Endodermal cell (in vitro differentiated cells): ENCODE data around the gene REPIN1. TPM values are rescaled to one million over a fixed set of nuclear protein-coding genes. Genes with fewer than 3 reads are reported as not detected.

ENCODE experiments used
- DNase-seq: peaks from one replicate; pipeline ENCODE4 v3.0.0-alpha.2; 2017
- H3K27ac ChIP-seq: 2 replicates; pipeline ENCODE4 v1.5.1; 2013; ENCODE audit warnings: mild to moderate bottlenecking, low read depth, low read length, moderate library complexity
- H3K27me3 ChIP-seq: 2 replicates; pipeline ENCODE4 v1.6.1; 2013; ENCODE audit warnings: mild to moderate bottlenecking, low read length, moderate library complexity; ENCODE audit not compliant: insufficient read depth, control insufficient read depth, poor library complexity, severe bottlenecking
- H3K36me3 ChIP-seq: 2 replicates; pipeline ENCODE4 v1.7.0; 2013; ENCODE audit warnings: mild to moderate bottlenecking, low read length, moderate library complexity; ENCODE audit not compliant: control insufficient read depth, insufficient read depth
- H3K4me1 ChIP-seq: one replicate; pipeline ENCODE4 v1.7.0; 2013; ENCODE audit warnings: low read length; ENCODE audit not compliant: control insufficient read depth, insufficient read depth
- H3K4me3 ChIP-seq: 2 replicates; pipeline ENCODE4 v1.5.1; 2013; ENCODE audit warnings: mild to moderate bottlenecking, low read length, moderate library complexity
- H3K9ac ChIP-seq: 2 replicates; pipeline ENCODE4 v1.6.1; 2013; ENCODE audit warnings: mild to moderate bottlenecking, low read length, moderate library complexity; ENCODE audit not compliant: poor library complexity, severe bottlenecking; ENCODE audit errors: extremely low read depth
- H3K9me3 ChIP-seq: 2 replicates; pipeline ENCODE4 v1.6.1; 2013; ENCODE audit warnings: mild to moderate bottlenecking, low read length, moderate library complexity; ENCODE audit not compliant: control insufficient read depth
- H3K27ac Mint-ChIP-seq: 2 replicates; pipeline ENCODE4 v1.8.0; 2020; ENCODE audit warnings: mixed read lengths
- H3K27me3 Mint-ChIP-seq: 2 replicates; pipeline ENCODE4 v1.8.0; 2021; ENCODE audit warnings: mild to moderate bottlenecking, mixed read lengths; ENCODE audit not compliant: insufficient read depth
- H3K36me3 Mint-ChIP-seq: 2 replicates; pipeline ENCODE4 v1.8.0; 2020; ENCODE audit warnings: low read depth, mixed read lengths
- H3K4me1 Mint-ChIP-seq: 2 replicates; pipeline ENCODE4 v1.8.0; 2020; ENCODE audit warnings: mixed read lengths
- H3K4me3 Mint-ChIP-seq: 2 replicates; pipeline ENCODE4 v1.8.0; 2020; ENCODE audit warnings: mild to moderate bottlenecking, moderate library complexity, mixed read lengths
- H3K9me3 Mint-ChIP-seq: 2 replicates; pipeline ENCODE4 v1.8.0; 2020; ENCODE audit warnings: mild to moderate bottlenecking, mixed read lengths
- CTCF ChIP-seq: fragments of 200-600 bp; sonication (generic); conservative IDR thresholded peaks from 2 replicates; pipeline ENCODE4 v1.5.0; 2021; ENCODE audit warnings: antibody characterized with exemption, mild to moderate bottlenecking
- WGBS, 2 experiments: methylation state at CpG; one replicate each; pipeline versions ENCODE4 v1.1.5 to v1.1.7; 2013; ENCODE audit warnings: missing lambda C conversion rate in 2 of 2, mixed read lengths in 1 of 2; ENCODE audit not compliant: insufficient coverage in 1 of 2, insufficient read length in 1 of 2; 5-methylcytosine and 5-hydroxymethylcytosine counted together
- total RNA-seq, 2 donors: library from RNA; stranded (reverse); fragmentation: NEBNext Ultra II Directional in 1 of 2; extraction: Animal tissue kit (Norgen Biotek cat#: 25700) in 1 of 2; gene quantifications; 2 replicates in 1 of 2; 3 replicates in 1 of 2; pipeline ENCODE4 v1.2.1, GENCODE V29; 2021

Gene REPIN1
- total RNA-seq, 2 donors from 2014 or later = 85.4 to 94.4 TPM

- WGBS, 2 experiments = 93 to 100% methylated on average over 3 to 4 of the region's 4 CpGs
Measured at GRCh38 chr7:150358433-150358832, 10.2 kb upstream of the REPIN1 start.

GRCh38 chr7:150358988-150359621 lies 9.5 kb upstream of the REPIN1 start:
- Mint-ChIP-seq H3K4me3 (no peak overlapping the region), H3K4me1 (peaks cover 8% of the 10 kb centered on the region), H3K9me3 (no peaks in the 10 kb centered on the region), H3K27ac (no peak overlapping the region), H3K27me3 (no peaks in the 10 kb centered on the region), H3K36me3 (no peaks in the 10 kb centered on the region)
- 83 to 85% methylated on average over 2 to 4 of the region's 4 CpGs for WGBS, 2 experiments
- Histone ChIP-seq H3K27me3 (no peaks in the 10 kb centered on the region), H3K4me1 (no peaks in the 10 kb centered on the region), H3K9ac (no peak overlapping the region), H3K4me3 (no peak overlapping the region), H3K9me3 (no peaks in the 10 kb centered on the region), H3K36me3 (no peaks in the 10 kb centered on the region), H3K27ac (no peak overlapping the region)
- TF ChIP-seq CTCF = no peak
- peak; percentile 11 for DNase-seq

More at GRCh38 chr7:150358433-150358832, 10.2 kb upstream of the REPIN1 start:
- Mint-ChIP-seq H3K4me1 (peaks cover 8% of the 10 kb centered on the region), H3K27ac (no peak overlapping the region), H3K36me3 (no peaks in the 10 kb centered on the region), H3K9me3 (no peaks in the 10 kb centered on the region), H3K4me3 (no peak overlapping the region), H3K27me3 (no peaks in the 10 kb centered on the region)
- Histone ChIP-seq H3K9ac (no peak overlapping the region), H3K27me3 (no peaks in the 10 kb centered on the region), H3K9me3 (no peaks in the 10 kb centered on the region), H3K4me1 (no peaks in the 10 kb centered on the region), H3K36me3 (no peaks in the 10 kb centered on the region), H3K4me3 (no peak overlapping the region), H3K27ac (no peak overlapping the region)
- no peak for TF ChIP-seq CTCF
- peak; percentile 19 for DNase-seq

DNA sequence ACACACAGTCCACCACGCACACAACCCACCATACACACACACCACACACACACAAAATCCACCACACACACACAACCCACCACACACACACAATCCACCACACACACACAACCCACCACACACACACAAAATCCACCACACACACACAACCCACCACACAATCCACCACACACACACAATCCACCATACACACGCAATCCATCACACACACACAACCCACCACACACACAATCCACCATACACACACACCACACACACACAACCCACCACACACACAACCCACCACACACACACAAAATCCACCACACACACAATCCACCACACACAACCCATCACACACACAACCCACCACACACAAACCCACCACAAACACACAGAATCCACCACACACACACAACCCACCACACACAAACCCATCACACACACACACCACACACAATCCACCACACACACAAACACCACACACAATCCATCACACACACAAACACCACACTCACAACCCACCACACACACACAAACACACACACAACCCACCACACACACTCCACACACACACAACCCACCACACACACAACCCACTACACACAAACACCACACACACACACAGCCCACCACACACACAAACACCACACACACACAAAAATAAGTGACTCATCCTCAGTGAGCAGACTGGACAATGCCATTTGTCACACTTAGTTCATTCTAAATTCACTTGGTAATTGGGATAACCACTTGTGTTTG lies 8.8 kb upstream of the REPIN1 start:
- Mint-ChIP-seq H3K27me3 (no peaks in the 10 kb centered on the region), H3K4me3 (no peak overlapping the region), H3K9me3 (no peaks in the 10 kb centered on the region), H3K27ac (no peak overlapping the region), H3K36me3 (no peaks in the 10 kb centered on the region), H3K4me1 (peaks cover 8% of the 10 kb centered on the region)
- Histone ChIP-seq H3K9me3 (no peaks in the 10 kb centered on the region), H3K4me1 (no peaks in the 10 kb centered on the region), H3K9ac (no peak overlapping the region), H3K36me3 (no peaks in the 10 kb centered on the region), H3K27me3 (no peaks in the 10 kb centered on the region), H3K27ac (no peak overlapping the region), H3K4me3 (no peak overlapping the region)
- DNase-seq = peak; percentile 13
- no peak for TF ChIP-seq CTCF
- WGBS, 2 experiments = 97% methylated on average over 2 of the region's 2 CpGs; no CpG with 5 or more reads in 1 of the 2 experiments
